ENCODE data around the gene KNTC1.
"Not testable (repeated sequence)": the region's sequence is repeated elsewhere in the genome, so short reads cannot be mapped to it uniquely, and the experiment has no call there.

The KNTC1 gene, protein sequence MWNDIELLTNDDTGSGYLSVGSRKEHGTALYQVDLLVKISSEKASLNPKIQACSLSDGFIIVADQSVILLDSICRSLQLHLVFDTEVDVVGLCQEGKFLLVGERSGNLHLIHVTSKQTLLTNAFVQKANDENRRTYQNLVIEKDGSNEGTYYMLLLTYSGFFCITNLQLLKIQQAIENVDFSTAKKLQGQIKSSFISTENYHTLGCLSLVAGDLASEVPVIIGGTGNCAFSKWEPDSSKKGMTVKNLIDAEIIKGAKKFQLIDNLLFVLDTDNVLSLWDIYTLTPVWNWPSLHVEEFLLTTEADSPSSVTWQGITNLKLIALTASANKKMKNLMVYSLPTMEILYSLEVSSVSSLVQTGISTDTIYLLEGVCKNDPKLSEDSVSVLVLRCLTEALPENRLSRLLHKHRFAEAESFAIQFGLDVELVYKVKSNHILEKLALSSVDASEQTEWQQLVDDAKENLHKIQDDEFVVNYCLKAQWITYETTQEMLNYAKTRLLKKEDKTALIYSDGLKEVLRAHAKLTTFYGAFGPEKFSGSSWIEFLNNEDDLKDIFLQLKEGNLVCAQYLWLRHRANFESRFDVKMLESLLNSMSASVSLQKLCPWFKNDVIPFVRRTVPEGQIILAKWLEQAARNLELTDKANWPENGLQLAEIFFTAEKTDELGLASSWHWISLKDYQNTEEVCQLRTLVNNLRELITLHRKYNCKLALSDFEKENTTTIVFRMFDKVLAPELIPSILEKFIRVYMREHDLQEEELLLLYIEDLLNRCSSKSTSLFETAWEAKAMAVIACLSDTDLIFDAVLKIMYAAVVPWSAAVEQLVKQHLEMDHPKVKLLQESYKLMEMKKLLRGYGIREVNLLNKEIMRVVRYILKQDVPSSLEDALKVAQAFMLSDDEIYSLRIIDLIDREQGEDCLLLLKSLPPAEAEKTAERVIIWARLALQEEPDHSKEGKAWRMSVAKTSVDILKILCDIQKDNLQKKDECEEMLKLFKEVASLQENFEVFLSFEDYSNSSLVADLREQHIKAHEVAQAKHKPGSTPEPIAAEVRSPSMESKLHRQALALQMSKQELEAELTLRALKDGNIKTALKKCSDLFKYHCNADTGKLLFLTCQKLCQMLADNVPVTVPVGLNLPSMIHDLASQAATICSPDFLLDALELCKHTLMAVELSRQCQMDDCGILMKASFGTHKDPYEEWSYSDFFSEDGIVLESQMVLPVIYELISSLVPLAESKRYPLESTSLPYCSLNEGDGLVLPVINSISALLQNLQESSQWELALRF (N-terminal part only)

DNA sequence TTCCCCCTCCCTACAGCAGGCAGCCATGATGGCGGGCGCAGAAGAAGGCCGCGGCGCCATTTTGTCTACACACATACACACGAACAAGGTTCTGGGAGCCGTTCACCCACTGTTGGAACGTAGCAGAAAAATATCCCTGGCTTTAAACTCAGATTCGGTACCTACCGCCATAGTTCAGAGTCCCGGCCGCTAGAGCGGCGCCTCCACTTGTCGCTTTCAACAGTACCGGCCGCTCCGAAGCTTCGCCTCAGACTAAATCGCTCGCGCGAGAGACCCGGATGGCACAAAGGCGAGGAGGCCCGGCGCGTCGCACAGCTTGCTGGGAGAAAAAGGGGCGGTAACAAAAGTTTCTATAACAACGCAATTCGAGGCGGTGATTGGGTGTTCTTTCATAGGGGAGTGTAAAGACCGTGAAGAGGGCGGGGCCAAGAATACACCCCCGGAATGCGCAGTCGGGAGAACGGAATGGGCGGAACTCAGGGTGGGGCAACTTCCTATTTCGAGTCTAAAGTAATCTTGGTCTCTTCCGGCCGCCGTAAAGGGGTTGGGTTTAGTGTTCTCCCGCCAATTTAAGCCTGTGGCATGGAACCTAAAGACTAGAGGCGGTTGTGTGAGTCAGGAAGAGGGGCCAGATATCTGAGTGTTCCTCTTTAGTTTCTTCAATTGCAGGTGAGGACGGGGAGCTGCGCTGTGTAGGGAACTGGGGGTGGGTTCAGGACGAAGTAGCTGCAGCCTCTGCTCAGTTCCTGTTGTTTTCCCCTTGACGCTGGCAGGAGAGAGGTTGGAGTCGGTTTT is at the start of gene KNTC1, which contains the start of gene RSRC2:
KNTC1 (plus strand) TSS at position 567 of the 795 bp plus-strand sequence. CDS start 2,815 bp downstream, outside the sequence.
RSRC2 (minus strand) TSS at position 254 of the 795 bp plus-strand sequence; CDS start at position 171, 83 bp downstream.
- peak; percentile 94 for DNase-seq

DNA sequence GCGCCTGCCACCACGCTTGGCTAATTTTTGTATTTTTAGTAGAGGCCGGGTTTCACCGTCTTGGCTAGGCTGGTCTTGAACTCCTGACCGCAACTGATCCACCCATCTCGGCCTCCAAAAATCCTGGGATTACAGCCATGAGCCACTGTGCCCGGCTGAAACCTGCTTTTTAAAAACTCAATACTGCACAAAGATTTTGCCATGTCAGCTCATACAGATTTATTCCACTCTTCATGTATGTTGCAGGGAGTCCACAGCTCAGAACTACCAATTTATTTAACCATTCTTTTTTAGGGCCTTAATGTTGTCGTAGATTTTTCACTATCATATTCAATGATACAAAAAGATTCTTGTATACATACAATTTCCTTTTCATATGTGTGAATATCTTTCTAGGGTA is 46.3 kb upstream of the KNTC1 start:
- DNase-seq = no peak

DNA sequence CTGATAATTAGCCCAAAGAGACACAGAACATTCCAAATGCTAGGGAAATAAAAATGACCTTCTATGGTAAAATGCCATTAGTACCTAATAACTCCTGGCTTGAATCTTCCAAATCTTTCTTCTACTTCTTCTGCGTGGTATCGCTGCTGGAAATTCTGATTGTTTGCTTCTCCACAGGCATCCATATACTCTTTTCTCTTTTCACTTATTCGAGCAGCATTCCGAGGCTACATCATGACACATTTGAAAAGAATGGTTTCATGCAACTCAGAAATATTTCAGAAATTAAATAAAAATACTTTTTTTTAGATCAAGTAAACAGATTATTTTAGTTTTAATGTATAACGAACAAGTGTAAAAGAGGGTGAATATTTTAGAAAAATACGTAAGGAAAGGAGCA is 45.2 kb upstream of the KNTC1 start:
- DNase-seq = no peak

DNA sequence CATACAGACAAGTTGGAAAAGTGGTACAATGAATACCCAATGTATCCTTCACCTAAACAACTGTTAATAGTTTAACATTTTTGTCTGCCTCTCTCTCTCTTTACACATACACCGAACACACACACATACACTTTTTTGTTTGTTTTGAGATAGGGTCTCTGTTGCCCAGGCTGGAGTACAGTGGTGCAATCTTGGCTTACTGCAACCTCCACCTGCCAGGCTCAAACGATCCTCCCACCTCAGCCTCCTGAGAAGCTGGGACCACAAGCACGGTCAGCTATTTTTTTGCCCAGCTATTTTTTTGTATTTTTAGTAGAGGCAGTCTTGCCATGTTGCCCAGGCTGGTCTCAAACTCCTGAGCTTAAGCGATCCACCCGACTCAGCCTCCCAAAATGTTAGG is 43.1 kb upstream of the KNTC1 start:
- DNase-seq = no peak

DNA sequence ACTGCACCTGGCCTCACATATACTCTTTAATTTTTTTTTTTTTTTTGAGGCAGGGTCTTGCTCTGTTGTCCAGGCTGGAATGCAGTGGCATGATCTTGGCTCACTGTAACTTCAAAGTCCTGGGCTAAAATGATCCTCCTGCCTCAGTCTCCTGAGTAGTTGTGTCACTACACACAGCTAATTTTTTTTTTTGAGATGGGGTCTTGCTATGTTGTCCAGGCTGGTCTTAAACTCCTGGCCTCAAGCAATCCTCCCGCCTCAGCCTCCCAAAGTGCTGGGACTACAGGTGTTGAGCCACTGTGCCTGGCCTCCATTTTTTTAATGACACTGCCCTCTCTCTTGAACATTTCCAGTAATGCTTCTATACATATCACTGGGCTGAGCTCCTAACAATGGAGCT is 42.7 kb upstream of the KNTC1 start:
- not testable (repeated sequence) for DNase-seq

DNA sequence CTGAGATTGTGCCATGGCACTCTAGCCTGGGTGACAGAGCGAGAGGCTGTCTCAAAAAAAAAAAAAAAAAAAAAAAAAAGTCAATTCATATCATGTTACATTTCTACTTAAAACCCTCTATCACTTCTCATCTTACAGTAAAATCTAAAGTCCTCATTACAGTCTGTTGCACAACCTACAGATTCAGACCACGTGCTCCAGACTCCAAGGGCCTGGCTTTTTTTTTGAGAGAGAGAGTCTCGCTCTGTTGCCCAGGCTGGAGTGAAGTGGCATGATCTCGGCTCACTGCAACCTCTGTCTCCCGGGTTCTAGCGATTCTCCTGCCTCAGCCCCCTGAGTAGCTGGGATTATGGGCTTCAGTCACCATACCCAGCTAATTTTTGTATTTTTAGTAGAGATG is 40.7 kb upstream of the KNTC1 start:
- DNase-seq = not testable (repeated sequence)

DNA sequence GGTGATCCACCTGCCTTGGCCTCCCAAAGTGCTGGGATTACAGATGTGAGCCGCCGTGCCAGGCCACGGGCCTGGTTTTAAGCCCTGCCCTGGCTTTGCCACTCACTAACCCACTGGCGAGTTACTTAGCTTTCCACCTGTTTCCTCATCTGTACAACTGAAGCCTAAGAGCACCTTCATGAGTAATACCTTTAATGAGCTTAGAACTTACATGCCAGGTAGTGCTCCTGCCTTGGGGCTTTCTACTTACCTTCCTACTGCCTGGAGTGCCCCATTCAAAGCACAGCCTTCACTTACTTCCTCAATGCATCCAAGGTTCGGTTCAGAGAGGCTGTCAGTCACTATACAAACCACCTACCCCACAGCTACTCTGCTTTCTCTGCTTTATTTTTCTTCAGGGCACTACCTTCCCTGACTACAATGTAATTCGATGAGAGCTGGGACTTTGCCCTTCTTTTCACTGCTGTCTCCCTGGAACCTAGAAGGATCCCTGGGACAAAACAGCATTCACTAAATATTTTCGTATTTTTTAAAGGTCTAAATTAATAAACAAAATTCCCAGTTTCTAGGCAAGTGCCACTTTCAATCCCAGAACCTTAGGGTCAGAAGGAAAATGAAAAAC is 40.1 kb upstream of the KNTC1 start:
- no peak for DNase-seq

DNA sequence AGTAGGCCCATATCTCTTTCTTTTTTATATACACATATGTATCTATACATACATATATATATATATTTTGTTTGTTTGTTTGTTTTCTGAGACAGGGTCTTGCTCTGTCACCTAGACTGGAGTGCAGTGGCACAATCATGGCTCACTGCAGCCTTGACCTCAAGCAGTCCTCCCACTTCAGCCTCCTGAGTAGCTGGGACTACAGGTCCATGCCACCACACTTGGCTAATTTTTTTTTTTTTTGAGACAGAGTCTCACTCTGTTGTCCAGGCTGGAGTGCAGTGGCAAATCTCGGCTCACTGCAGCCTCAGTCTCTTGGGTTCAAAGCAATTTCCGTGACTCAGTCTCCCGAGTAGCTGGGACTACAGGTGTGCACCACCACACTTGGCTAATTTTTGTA is 39.2 kb upstream of the KNTC1 start:
- DNase-seq = not testable (repeated sequence)

DNA sequence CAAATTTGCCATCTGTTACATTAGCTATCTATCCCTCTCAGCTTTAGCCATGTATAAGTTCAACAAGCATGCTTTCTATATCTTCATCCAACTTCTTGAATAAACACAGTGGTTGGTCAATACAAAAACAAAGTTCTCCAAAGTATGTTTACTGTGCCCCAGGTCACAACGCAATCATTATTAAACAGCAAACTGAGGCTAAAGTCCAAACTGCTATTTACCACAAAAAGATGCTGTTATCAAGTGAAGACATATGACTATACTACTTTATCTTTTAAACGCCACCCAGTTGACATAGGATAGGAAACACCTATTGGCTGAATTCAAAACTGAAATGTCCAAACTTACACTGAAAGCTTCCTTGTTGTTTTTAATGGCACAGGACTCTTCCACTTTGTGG is 38.0 kb upstream of the KNTC1 start:
- no peak for DNase-seq

DNA sequence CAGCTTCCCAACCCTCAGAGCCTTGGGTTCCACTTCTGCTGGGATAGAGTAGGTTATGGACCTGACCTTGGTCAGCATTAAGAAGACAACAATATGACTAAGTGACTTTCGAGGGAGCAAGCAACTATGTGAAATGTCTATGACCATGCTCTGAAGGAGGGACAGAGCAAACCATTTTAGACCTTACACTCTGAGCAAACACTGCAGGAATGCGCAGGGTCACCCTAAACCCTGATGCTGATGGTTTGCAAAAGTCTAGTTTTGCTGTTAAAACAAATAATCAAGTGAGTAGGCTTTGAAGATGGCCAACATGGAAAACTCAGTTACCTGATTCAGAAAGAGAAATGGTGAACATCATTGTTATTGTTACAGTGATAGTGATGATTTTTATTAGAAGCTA is 35.1 kb upstream of the KNTC1 start:
- DNase-seq = no peak

DNA sequence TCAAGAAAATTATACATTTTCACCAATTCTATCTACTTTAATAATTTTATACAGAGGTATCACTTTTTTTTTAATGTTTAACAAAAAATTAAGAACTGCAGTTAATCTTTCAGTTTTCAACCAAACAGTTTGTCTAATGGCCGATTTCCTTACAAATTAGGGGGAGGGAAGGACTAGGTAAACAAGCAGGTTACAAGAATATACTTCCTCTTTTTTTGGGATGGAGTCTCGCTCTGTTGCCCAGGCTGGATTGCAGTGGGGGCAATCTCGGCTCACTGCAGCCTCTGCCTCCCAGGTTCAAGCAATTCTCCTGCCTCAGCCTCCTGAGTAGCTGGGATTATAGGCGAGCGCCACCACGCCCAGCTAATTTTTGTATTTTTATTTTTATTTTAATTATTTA is 33.8 kb upstream of the KNTC1 start:
- DNase-seq = not testable (repeated sequence)

DNA sequence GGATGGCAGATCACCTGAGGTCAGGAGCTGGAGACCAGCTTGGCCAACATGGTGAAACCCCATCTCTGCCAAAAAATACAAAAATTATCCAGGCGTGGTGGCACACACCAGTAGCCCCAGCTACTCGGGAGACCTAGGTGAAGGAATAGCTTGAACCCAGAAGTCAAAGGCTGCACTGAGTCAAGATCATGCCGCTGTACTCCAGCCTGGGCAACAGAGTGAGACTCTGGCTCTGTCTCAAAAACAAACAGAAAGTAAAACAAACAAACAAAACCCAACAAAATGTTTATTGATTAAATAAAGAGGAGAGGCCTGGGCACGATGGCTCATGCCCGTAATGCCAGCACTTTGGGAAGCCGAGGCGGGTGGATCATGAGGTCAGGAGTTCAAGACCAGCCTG is 31.8 kb upstream of the KNTC1 start:
- no peak for DNase-seq

DNA sequence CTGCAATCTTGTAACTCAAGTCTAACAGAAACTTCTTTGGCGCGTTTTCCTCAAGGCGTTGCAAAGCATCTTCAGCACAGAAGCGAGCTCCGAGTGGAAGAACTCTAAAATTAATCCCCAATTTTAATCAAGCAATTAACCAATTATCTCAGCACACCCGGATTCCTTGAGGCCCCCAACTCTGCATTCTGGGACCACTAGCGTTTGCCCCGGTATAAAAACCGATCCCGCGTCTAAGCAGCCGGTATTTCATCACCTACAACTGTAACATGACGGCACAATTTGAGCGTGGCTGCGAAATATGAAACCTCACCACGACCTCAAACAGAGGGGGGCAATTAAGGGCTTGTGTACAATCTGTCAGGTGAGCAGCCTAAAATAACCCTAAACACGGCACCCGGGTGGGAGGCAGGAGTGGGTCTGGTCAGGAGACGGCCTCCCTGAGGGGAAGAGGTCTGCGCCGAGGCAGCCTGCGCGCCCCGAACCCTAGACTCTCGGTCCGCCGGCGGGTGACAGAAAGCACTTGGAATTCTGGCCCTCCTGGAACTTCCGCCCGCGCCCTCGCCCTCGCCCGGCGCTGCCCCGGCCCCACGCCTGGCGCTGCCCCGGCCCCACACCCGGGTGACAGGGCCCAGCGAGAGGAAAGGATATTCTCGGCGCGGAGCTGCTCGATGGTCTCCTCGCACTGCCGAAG is 26.9 kb upstream of the KNTC1 start:
- peak; percentile 50 for DNase-seq

DNA sequence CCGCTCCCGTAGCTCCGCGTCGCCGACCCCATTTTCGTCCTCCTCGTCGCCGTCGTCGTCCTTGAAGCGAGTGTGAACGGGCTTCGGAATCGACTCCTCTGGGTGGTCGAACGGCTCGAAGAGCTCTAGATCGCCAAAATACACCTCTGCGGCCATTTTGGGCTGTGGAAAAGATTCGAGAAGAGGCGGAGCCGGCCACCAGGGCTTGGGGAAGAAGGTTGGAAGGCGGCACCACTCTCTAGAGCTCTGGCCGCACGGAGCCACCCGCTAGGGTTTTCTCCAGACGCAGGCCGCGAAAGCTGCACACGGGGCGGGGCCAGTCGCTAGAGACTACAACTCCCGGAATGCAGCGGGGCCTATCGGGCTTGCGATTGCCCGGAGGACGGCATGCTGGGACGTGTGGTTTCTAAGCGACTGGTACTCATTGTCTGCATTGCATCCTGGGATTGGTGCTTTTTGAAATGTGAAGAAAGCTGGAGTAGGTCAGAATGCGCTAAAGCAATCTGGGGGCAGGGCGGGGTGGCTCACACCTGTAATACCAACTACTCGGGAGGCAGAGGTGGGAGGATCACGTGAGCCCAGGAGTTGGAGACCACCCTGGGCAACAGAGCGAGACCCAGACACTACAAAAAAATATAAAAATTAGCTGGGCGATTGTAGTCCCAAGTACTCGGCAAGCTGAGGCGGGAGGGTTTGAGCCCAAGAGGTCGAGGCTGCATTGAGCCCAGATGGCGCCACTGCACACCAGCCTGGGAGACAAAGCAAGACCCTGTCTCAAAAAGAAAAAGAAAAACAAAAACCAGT is 26.2 kb upstream of the KNTC1 start, which contains the start of gene ZCCHC8:
ZCCHC8 (minus strand) TSS at position 248 of the 804 bp plus-strand sequence; CDS start at position 156, 92 bp downstream.
- peak; percentile 84 for DNase-seq

DNA sequence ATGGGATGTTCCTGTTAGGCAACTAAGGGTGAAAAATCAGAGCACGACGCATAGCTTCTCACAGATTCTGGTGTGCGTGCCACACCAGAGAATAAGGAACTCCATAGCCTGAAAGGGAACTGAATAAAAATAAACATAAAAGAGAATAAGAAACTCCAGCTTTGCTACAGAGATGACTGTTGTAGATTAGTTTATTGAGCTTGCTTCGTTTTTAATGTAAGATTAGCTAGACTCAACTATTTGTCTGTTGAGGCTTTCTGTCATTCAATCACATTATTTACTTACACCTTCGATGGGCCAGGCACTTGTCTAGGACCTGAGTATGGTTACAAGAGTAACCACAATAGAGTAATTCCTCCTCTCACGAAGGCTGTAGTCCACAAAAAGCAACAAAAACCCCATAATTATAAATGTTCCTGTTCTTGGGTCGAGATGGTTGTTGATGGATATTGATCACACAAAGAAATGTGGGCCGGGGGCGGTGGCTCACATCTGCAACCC is 25.5 kb upstream of the KNTC1 start:
- DNase-seq = no peak

DNA sequence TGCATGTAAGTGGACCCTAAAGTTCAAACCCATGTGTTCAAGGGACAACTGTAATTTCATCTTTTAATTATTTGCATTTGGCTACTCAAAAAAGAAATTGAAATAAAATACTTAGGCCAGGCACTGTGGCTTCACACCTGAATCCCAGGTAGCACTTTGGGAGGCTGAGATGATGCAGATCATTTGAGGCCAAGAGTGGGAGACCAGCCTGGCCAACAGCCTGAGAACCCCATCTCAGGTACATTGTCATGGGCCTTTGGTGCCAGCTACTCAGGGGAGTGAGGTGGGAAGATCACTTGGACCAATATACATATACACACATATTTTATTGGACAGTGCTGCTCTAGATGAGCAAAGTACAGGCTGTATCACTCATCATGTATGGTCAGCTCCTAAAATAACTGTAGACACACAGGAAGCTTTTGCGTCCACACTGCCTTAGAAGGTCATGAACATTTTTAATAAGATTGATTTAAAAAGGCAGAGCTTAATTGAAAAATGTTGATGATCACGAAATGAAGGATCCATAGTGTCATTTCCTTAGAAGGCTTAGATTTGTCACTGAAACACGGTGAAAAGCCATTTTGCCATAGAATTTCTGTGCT is 23.8 kb upstream of the KNTC1 start:
- no peak for DNase-seq

DNA sequence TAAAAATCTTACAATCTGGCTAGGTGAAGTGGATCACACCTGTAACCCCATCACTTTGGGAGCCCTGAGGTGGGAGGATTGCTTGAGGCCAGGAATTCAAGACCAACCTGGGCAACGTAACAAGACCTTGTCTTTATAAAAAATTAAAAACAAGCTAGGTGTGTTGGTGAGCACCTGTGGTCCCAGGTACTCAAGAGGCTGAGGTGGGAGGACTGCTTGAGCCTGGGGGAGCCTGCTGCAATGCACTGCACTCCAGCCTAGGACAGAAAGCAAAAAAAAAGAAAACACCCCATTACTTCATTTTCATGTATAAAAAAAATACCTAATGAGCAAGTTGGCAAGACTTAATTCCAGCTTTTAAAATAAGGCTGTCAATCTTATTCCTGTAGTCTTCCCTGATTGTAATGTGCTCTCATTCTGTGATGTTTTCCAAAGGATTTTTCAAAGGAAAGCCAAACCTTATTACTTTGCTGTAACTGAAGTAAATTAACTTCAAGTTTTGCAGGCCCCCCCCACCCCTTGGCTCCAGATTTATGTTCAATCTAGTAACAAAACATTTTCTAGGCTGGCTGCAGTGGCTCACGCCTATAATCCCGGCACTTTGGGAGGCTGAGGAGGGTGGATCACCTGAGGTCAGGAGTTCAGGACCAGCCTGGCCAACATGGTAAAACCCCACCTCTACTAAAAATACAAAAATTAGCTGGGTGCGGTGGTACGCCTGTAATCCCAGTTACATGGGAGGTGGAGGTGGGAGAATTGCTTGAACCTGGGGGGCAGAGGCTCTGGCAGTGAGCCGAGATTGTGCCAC is 23.1 kb upstream of the KNTC1 start:
- DNase-seq = no peak

DNA sequence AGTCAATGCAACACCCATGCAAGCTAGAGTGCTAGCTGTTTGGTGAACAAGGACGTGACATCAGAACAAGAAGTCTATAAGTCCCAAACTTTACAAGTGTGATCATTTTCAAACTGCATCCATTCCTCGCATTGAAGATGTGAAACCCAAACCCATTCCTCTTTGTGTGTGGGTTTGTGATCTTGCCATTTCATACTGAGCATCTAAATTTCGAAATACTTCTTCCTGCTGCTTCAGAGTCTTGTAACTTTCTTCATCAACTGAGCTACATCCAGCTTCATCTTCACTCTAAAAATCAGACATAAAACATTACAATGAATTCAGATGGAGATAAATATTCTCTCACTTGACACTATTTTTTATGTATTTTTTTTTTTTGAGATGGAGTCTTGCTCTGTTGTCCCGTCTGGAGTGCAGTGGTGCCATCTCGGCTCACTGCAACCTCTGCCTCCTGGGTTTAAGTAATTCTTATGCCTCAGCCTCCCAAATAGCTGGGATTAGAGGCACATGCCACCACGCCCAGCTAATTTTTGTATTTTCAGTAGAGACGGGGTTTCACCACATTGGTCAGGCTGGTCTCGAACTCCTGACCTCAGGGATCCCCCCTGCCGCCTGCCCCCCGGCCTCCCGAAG is 21.5 kb upstream of the KNTC1 start:
- DNase-seq = no peak
